Measurements from ENCODE around the gene SLC2A6. TPM values are rescaled to one million over a fixed set of nuclear protein-coding genes. Genes with fewer than 3 reads are reported as not detected.
A peak's percentile ranks its signal among the peaks of the same experiment; 100 is the strongest.

Gene SLC2A6
- total and polyA plus RNA-seq, 11 donors = 1.8 to 10.4 (median 3.2) TPM

DNA sequence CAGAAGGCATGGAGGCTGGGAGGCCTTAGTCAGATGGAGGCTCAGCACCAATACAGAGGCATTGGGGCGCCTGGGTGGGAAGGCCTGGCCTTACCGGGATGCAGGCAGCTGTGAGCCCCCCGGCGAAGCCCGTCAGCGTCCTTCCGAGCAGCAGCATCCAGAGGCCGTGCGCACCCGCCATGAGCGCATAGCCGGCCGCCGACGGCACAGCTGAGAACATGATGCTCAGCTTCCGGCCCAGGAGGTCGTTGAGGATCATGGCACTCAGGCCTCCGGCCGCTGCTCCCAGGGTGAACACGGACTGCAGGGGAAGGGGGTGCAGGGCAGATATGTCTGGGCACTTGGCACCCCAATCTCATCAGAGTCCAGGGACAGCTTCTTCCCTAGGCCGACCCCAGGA is 2.0 kb downstream of the SLC2A6 start:
- ATAC-seq (no peak), DNase-seq (no peak)
- H3K4me1 ChIP-seq = peaks cover 0 to 61% (median 17%) of the 10 kb centered on the region in 12 donors
- no peaks in the 10 kb centered on the region for H3K9me3 ChIP-seq
- intact Hi-C loops (cut with DNase I) = no loop called here
- no peak overlapping the region for H3K27ac ChIP-seq
- no peaks in the 10 kb centered on the region for H3K27me3 ChIP-seq
- TF ChIP-seq CTCF (IDR thresholded peaks at IDR 0.05) (no peak), POLR2A (IDR thresholded peaks at IDR 0.05) (no peak)
- WGBS, 4 donors = 95 to 97% (median 95%) methylated on average over 19 to 21 of the region's 21 CpGs
- peak overlapping the region in 1 of 12 donors; percentile 79 for H3K4me3 ChIP-seq
- H3K36me3 ChIP-seq = peaks cover 0 to 41% (median 3%) of the 10 kb centered on the region in 9 donors

GRCh38 chr9:133476036-133476931 is 2.6 kb downstream of the SLC2A6 start:
- H3K27me3 ChIP-seq = no peaks in the 10 kb centered on the region
- peaks cover 0 to 66% (median 17%) of the 10 kb centered on the region in 12 donors for H3K4me1 ChIP-seq
- WGBS, 4 donors = 84 to 91% (median 89%) methylated on average over 22 to 27 of the region's 27 CpGs
- no peak for TF ChIP-seq CTCF (IDR thresholded peaks at IDR 0.05)
- TF ChIP-seq POLR2A (IDR thresholded peaks at IDR 0.05) = no peak
- no peaks in the 10 kb centered on the region for H3K9me3 ChIP-seq
- intact Hi-C loops (cut with DNase I) = no loop called here
- H3K36me3 ChIP-seq = peaks cover 0 to 48% (median 3%) of the 10 kb centered on the region in 9 donors
- H3K27ac ChIP-seq = no peak overlapping the region
- peak overlapping the region in 1 of 12 donors; percentile 79 for H3K4me3 ChIP-seq
- DNase-seq = no peak
- ATAC-seq = no peak

DNA sequence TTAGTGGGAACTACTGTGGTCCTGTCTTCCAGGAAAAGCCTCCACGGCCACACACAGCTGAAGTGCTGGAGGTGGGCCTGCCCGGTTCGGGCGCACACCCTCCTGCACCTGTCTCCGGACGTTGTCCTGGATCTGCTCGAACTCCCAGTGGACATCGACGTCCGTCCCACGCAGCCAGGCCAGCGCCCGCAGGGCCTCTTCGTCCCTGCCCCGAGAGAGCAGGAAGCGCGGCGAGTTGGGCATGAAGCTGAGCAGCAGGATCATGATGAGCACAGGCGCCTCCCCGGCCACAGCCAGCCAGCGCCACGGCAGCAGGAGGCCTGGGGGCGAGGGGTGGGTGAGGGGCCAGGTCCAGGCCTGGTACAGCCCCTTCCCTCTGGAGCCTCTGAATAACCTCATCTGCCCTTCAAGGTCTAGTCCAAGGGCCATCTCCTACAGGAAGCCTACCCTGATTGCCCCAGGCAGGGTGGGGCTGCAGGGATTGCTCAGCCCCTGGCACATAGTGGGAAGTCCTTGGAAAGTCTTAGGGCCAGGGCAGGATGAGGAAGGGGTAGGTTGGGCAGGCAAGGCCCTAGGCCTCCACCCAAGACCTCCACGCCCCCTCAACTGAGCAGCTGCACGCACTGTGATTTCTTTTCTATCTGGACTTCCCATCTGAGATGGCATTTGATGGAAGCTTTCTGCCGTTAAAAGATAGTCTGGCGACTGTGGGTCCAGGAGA is 3.4 kb downstream of the SLC2A6 start:
- DNase-seq = no peak
- no peak for ATAC-seq
- no peak for TF ChIP-seq POLR2A (IDR thresholded peaks at IDR 0.05)
- TF ChIP-seq CTCF (IDR thresholded peaks at IDR 0.05) = no peak
- 90 to 94% (median 93%) methylated on average over 21 to 27 of the region's 27 CpGs for WGBS, 4 donors
- Histone ChIP-seq H3K27me3 (no peaks in the 10 kb centered on the region), H3K27ac (no peak overlapping the region), H3K4me1 (peaks cover 0 to 71% (median 17%) of the 10 kb centered on the region in 12 donors), H3K36me3 (peaks cover 0 to 50% (median 3%) of the 10 kb centered on the region in 9 donors), H3K9me3 (no peaks in the 10 kb centered on the region), H3K4me3 (peak overlapping the region in 1 of 12 donors; percentile 20)
- intact Hi-C loops (cut with DNase I) = no loop called here

DNA sequence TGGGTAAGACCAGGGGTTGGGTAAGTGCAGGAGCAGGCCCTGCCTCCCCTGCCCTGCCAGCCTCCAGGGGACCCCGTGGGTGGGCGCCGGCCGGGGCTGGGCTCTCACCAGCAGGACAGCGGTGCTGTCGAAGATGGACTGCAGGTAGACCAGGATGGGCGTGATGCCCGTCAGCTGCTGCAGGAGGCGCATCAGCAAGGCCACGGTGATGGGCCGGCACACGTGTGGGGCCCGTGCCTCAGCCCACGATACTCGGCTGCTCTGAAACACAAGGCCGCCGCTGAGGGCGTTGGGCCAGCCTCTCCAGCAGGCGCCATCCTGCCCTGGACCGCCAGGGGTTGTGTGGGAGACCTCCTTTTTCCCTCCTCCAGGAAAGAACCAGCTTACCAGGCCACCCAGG is 4.0 kb downstream of the SLC2A6 start:
- Histone ChIP-seq H3K27ac (no peak overlapping the region), H3K4me3 (no peak overlapping the region), H3K36me3 (peaks cover 0 to 50% (median 3%) of the 10 kb centered on the region in 9 donors), H3K9me3 (no peaks in the 10 kb centered on the region), H3K4me1 (peaks cover 0 to 70% (median 16%) of the 10 kb centered on the region in 12 donors), H3K27me3 (no peaks in the 10 kb centered on the region)
- ATAC-seq (no peak), DNase-seq (no peak)
- intact Hi-C loops (cut with DNase I) = no loop called here
- 89 to 91% (median 90%) methylated on average over 15 to 20 of the region's 20 CpGs for whole genome bisulfite sequencing, 4 donors
- TF ChIP-seq CTCF (IDR thresholded peaks at IDR 0.05) = no peak
- TF ChIP-seq POLR2A (IDR thresholded peaks at IDR 0.05) = no peak

Data from heart left ventricle (tissue), 16 donors.